Measurements from ENCODE around the gene KLHL10. TPM values are rescaled to one million over a fixed set of nuclear protein-coding genes. Genes with fewer than 3 reads are reported as not detected.

Gene KLHL10
- total RNA-seq, 2 donors from 2014 or later: not detected

- Histone ChIP-seq H3K9ac (ENCODE audit: low read depth in 2 of 2, low read length in 2 of 2) (no peak overlapping the region), H3K4me3 (no peak overlapping the region), H3K4me1 (peaks cover 4% of the 10 kb centered on the region), H3K27me3 (no peaks in the 10 kb centered on the region), H3K9me3 (no peaks in the 10 kb centered on the region), H3K27ac (no peak overlapping the region), H3K36me3 (no peaks in the 10 kb centered on the region)
- TF ChIP-seq CTCF (IDR thresholded peaks at IDR 0.05): no peak
- peak; percentile 20 for DNase-seq
- intact Hi-C loops (cut with DNase I): no loop called here
Measured at GRCh38 chr17:41803049-41804020, 34.3 kb upstream of the KLHL10 start.

- H3K4me3 ChIP-seq: no peak overlapping the region
- peak; percentile 79 for DNase-seq
- no peak overlapping the region for H3K9ac ChIP-seq (ENCODE audit: low read depth in 2 of 2, low read length in 2 of 2)
- intact Hi-C loops (cut with DNase I): no loop called here
- no peak for TF ChIP-seq CTCF (IDR thresholded peaks at IDR 0.05)
- H3K4me1 ChIP-seq: peaks cover 14% of the 10 kb centered on the region
- no peaks in the 10 kb centered on the region for H3K27me3 ChIP-seq
- peak overlapping the region; percentile 44 for H3K27ac ChIP-seq
- H3K9me3 ChIP-seq: no peaks in the 10 kb centered on the region
- H3K36me3 ChIP-seq: no peaks in the 10 kb centered on the region
Measured at GRCh38 chr17:41806685-41807445, 30.8 kb upstream of the KLHL10 start.

- peak overlapping the region; percentile 70 for H3K27ac ChIP-seq
- no peaks in the 10 kb centered on the region for H3K27me3 ChIP-seq
- H3K9ac ChIP-seq (ENCODE audit: low read depth in 2 of 2, low read length in 2 of 2): peak overlapping the region; percentile 74 to 79
- TF ChIP-seq CTCF (IDR thresholded peaks at IDR 0.05): no peak
- no peaks in the 10 kb centered on the region for H3K36me3 ChIP-seq
- no peak for DNase-seq
- intact Hi-C loops (cut with DNase I): no loop called here
- H3K9me3 ChIP-seq: no peaks in the 10 kb centered on the region
- H3K4me1 ChIP-seq: peaks cover 19% of the 10 kb centered on the region
- H3K4me3 ChIP-seq: peak overlapping the region; percentile 79
Measured at GRCh38 chr17:41810659-41811548, 26.7 kb upstream of the KLHL10 start.

GRCh38 chr17:41811549-41812380 lies 25.9 kb upstream of the KLHL10 start, which contains the start of gene P3H4:
Gene P3H4 (minus strand): TSS chr17:41811949. CDS start chr17:41811915, 34 bp downstream.
- intact Hi-C loops (cut with DNase I): no loop called here
- peak within 1 kb of the TSS; percentile 70 for H3K27ac ChIP-seq
- no peaks in the 10 kb centered on the region for H3K27me3 ChIP-seq
- H3K4me3 ChIP-seq: peak within 1 kb of the TSS; percentile 79
- H3K36me3 ChIP-seq: no peaks in the 10 kb centered on the region
- peaks cover 19% of the 10 kb centered on the region for H3K4me1 ChIP-seq
- no peaks in the 10 kb centered on the region for H3K9me3 ChIP-seq
- H3K9ac ChIP-seq (ENCODE audit: low read depth in 2 of 2, low read length in 2 of 2): peak within 1 kb of the TSS; percentile 74 to 79
- TF ChIP-seq CTCF (IDR thresholded peaks at IDR 0.05): peak; percentile 64
- peak; percentile 86 for DNase-seq
